T-helper 2 cell treated with Interferon-gamma antibody and Interleukin-4, amounts not matched to agents 100 ng/mL and 5 ng/mL, for 36 hours (primary cell): ENCODE measurements around the gene TULP3. TPM values are rescaled to one million over a fixed set of nuclear protein-coding genes. Genes with fewer than 3 reads are reported as not detected.

Source experiments
- intact Hi-C: fragments of 100-400 bp; cut with micrococcal nuclease; formaldehyde crosslinking; loops from one replicate; pipeline ENCODE4 v1.15.1; 2023
- total RNA-seq: library from RNA; stranded (reverse); gene quantifications from 2 replicates; pipeline ENCODE4 v1.2.3, GENCODE V29; 2022

TULP3 gene
- total RNA-seq, 1 donor from 2014 or later = 7.6 TPM

DNA sequence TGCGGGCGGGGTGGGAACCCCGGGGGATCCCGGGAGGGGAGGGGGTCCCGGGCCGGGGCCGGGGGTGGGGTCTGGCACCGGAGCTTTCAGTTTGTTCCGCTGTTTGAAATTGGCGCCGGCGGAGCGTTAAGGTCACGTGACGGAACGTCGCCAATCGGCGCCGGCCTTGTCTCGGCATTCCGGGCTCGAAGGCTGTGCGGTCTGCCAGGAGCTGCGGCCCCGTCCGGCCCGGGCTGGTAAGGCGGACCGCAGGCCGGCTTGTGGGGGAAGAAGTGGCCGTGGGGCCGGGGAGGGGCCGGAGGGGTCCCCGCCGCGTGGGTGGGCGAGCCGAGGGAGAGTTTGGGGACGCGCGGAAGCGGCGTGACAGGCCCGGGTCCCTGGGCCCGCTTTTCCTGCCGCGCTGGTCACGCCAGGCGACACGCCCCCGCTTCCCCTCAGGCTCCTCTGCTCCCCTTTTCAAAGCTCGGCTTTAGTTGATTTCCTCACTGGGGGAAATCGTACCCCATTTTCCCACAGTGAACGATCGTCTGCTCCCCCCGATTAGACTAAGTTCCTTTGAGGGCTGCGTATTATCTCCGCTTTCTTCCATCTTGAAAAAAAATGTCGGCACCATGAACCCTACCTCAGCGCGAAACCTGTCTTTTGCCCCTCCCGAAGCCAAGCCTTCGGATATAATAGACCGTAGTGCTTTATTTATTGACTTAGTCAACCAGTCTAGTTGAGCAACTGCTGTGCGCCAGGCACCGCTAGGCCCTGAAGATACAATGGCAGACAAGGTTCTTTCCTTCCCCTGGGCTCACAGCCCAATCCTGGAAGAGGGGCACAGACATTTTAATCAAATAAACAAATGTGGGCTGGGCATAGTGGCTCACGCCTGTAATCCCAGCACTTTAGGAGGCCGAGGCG is 13.4 kb upstream of the TULP3 start, which contains the start of the genes FOXM1 and RHNO1:
TSS of gene FOXM1 (minus strand) at position 128 of the 906 bp plus-strand sequence. CDS start 2,696 bp downstream, outside the sequence.
TSS of gene RHNO1 (plus strand) at position 177 of the 906 bp plus-strand sequence. CDS start 8,144 bp downstream, outside the sequence.
- intact Hi-C loops = loop anchor here (1.0 to 2.0 kb wide), 2 partner anchors 13 to 64 kb away; partner anchors contain the start of genes ITFG2 and TULP3

DNA sequence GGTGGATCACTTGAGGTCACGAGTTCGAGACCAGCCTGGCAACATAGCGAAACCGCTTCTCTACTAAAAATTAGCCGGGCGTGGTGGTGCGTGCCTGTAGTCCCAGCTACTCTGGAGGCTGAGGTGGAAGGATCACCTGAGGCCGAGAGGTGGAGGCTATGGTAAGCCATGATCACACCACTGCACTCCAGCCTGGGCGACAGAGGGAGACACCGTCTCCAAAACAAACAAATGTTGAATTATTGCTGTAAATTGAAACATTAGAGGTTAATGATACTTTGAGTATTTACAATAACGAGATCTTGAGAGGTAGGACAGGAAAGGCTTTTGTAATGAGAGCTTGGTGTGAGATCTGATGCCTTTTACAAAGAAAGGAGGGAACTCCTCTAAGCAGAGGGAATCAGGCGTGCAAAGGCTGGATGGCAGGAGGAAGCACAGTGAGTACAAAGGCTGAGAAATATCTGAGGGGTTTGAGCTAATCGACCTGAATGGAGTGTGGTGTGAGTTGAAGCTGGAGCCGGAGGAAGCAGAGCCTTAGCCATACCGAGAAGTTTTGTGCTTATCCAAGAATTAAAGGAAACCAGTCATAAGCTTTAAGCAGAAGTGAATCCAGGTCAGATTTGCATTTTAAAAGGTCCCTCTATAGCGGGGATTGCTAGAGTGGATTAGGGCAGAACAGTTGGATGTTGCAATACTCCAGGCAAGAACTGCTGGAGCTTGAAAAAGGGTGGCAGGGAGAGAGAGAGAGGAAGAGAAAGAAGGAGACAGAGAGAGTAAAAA is 12.5 kb upstream of the TULP3 start:
- intact Hi-C loops = loop anchor here (1.0 to 2.0 kb wide), 2 partner anchors 12 to 65 kb away; partner anchors contain the start of genes ITFG2 and TULP3

DNA sequence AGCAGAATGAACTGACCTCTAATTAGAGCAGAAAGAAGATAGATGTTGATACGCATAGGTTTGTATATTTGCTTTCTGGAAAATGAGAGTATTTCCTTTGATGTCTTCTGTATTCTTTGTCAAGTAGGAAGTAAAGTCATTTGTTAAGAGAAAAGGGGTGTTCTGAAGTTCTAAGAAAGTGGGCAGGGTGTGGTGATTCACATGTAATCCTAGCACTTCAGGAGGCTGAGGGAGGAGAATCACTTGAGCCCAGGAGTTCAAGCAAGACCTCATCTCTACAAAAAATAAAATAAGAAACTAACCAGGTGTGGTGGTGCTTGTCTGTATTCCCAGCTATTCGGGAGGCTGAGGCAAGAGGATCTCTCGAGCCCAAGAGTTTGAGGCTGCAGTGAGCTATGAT is 10.8 kb upstream of the TULP3 start:
- intact Hi-C loops = no loop called here

- intact Hi-C loops = loop anchor here (1.0 kb wide), 1 partner anchor 156 kb away; no protein-coding TSS in a partner anchor
Measured at GRCh38 chr12:2884810-2885209, 5.9 kb upstream of the TULP3 start.

- intact Hi-C loops = no loop called here
Measured at GRCh38 chr12:2886768-2887450, 3.8 kb upstream of the TULP3 start.

DNA sequence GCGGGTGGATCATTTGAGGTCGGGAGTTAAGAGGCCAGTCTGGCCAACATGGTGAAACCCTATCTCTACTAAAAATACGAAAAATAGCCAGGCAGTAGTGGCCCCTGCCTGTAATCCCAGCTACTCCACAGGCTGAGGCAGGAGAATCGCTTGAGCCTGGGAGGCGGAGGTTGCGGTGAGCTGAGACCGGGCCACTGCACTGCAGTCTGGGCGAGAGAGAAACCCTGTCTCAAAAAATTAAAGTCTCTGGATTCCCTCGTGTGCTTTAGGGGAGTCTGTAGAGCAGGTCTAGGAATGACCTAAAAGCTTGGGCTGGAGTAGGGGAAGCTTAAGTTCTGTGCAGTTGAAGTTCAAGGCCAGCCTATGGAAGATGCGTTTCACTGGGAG is 697 bp upstream of the TULP3 start:
- intact Hi-C loops = loop anchor here (1.0 to 5.0 kb wide), 3 partner anchors 13 to 151 kb away; partner anchors contain the start of genes FOXM1, ITFG2 and RHNO1

DNA sequence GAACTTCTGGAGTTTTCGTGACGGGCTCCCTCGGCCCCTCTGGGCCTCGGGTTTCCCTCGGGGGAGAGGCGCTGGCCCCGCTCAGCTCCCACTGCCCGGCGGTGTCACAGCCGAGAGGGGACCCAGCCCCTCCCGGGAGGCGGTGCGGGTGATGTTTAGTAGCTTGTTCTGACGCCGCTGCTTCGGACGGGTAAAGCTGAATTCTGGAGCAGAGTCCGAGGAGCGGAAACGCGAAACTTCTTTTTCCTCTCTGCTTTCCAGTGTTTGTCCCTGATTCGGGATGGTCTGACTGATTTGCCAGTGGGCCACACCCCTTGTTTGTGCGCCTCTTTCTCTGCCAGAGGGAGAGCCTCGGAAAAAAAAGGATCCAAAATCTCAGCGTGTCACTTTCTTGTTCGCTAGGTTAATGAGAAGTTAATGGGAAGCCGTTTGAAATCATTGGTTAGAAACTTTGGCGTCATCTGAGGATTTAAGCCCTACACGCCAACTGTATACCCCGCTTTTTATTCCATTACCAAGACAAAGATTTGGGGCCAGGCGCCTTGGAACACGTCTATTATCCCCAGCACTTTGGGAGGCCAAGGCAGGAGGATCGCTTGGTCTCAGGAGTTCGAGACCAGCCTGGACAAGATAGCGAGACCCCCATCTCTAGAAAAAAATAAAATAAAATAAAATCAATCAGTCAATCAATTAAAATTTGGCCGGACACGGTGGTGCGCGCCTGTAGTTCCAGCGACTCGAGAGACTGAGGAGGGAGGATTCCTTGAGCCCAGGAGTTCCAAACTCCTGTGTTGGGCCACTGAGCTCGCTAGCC is 756 bp downstream of the TULP3 start:
- intact Hi-C loops = loop anchor here (2.0 to 5.0 kb wide), 2 partner anchors 79 to 149 kb away; partner anchors contain the start of gene ITFG2

GRCh38 chr12:2892246-2892645 is 1.6 kb downstream of the TULP3 start:
- intact Hi-C loops = loop anchor here (5.0 kb wide), 1 partner anchor 80 kb away; the partner anchor contains the start of gene ITFG2

GRCh38 chr12:2893007-2893406 is 2.3 kb downstream of the TULP3 start:
- intact Hi-C loops = loop anchor here (5.0 kb wide), 1 partner anchor 81 kb away; the partner anchor contains the start of gene ITFG2

- intact Hi-C loops = no loop called here
Measured at GRCh38 chr12:2895051-2895451, 4.4 kb downstream of the TULP3 start.

DNA sequence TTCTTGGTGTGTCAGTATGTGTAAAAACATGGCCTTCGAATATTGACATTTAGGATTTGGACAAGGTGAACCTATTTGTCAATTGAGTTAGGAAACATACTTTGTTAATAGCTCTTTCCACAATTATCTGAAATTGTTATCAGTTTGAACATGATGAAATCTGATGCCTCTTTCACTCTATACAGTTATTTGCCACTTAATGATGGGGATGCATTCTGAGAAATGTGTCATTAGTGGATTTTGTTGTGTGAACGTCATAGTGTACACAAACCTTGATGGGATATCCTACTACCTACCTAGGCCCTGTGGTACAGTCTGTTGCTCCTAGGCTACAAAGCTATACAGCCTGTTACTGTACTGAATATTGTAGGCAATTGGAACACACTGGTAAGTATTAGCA is 4.8 kb downstream of the TULP3 start:
- intact Hi-C loops = no loop called here

- intact Hi-C loops = no loop called here
Measured at GRCh38 chr12:2897418-2897817, 6.7 kb downstream of the TULP3 start.

GRCh38 chr12:2900642-2901041 is 10.0 kb downstream of the TULP3 start:
- intact Hi-C loops = no loop called here

DNA sequence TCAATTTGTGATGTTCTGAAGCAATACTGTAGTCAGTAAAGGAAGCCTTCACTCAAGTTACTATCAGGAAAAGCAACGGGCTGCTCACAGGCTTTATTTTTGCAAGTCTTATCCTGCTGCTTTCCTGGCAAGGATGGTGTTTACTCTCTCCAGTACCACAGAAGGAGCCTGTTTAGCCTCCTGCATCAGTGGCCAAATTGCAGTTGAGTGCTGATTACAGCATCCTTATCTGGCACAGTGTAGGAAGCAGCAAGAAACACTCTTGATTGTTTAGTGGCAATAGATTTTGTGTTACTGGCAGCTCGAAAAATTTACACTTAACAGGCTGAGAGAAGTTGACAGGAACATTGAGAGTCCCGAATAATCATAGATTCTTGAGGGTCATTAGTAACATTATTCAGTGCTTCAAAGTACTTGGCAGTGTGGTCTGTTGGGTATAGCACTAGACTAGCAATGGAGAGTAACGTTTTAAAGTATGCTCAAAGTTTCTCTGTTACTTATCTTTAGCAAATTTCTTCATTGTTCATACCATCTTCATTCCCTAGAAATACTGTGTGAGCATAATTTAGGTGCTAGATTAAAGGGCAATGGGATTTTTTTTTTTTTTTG is 11.7 kb downstream of the TULP3 start:
- intact Hi-C loops = no loop called here

DNA sequence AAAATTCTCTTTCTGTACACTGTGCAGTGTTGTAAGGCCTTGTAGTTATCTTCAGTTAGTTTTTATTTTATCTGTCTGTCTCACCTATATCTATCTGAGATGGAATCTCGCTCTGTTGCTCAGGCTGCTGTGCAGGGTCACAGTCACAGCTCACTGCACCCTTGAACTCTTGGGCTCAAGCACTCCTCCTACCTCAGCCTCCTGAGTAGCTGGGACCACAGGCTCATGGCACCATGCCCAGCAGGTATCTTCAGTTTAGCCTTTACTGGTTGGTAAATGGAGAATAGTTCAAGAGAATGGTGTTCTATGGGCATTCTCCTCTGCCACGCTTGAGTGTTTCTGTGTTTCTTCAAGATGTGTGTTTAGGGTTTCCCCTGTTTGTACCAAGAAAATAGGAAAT is 13.6 kb downstream of the TULP3 start:
- intact Hi-C loops = no loop called here

- intact Hi-C loops = no loop called here
Measured at GRCh38 chr12:2912216-2912575, 21.5 kb downstream of the TULP3 start.

DNA sequence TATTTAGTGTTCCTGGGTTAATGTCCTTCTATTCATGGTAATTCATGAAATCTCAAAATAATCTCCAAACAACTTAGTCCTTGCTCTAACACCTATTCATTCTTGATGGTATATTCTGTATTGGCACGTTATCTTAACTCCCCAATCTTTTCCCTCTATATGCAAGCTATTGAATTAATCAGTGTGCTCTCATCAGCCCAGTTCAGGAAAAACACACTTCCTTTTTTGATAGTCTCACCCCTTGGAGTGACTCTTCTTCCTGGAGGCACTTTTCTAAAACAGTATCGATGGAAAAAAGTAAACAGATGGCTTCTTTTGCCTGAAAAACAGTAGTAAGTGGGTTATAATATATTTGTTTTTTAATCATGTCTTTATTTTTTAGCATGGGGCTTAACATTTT is 28.6 kb downstream of the TULP3 start:
- intact Hi-C loops = no loop called here

DNA sequence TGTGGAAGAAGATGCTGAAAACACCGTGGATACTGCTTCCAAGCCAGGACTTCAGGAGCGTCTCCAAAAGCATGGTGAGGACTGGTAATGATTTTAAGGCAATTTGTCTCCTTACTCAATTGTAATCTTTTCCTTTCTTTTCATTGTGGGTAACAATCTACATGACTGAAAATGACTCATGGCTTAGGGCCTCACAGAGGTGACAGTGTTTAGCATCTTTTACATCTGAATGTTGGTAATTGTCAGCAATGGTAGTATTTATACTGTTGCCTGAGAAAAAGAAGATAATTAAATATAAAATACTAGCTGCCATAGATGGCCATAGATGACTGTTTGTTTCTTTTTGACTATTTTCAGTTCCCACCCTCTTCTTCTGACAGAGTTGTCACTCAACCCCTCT is 31.6 kb downstream of the TULP3 start:
- intact Hi-C loops = no loop called here

DNA sequence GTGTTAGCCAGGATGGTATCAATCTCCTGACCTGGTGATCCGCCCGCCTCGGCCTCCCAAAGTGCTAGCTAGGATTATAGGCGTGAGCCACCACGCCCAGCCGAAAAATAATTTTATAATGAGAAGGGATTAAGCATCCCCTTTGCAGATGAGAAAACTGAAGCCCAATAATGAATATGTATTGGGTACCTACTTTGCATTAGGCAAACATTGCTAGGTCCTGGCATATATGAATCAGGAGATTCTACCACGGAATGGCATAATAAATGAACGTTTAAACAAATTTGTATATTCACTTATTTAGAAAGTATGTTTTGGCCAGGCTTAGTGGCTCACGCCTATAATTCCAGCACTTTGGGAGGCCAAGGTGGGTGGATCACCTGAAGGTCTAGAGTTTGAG is 32.4 kb downstream of the TULP3 start:
- intact Hi-C loops = no loop called here

DNA sequence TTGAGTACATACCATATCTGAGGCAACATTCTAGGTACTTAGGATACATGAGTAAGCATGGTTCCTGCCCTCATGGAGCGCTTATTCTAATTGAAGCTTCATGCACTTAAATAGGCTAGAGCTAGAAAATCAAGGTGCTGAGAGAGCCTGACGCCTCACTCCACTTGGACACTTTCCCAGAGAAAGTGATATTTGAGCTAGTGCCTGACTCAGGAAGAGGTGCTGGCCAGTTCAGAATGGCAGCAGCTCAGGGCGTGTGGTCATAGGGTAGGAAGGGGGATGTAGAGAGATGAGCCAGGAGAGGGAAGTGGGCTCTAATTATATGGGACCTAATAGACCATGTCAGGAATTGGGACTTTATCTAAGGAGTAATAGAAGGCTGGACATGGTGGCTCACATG is 33.3 kb downstream of the TULP3 start:
- intact Hi-C loops = no loop called here
